ENCODE measurements around the gene AGBL1.

Gene AGBL1

DNA sequence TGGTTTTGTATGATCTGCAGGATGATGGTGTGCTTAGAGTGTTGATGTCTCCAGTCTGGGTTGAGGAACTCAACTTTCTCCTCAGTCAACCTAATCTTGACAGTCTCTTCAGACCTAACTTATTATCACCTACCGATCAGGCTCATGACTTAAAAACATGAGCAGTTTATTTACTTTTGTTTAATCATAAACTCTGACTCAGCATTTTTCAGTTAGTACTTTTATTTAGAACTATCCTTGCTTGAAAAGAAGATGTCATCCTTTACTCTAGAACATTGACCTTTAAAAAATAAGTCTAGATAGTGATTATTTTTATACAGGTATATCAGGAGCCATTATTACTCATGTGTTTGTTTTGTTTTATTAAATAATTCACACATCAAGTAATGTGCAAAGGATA, 414.8 kb downstream of the AGBL1 start:
- H3K36me3 Mint-ChIP-seq (ENCODE audit: low read depth), result no peaks in the 10 kb centered on the region
- DNase-seq, result no peak
- H3K4me1 Mint-ChIP-seq, result no peaks in the 10 kb centered on the region
- no peak overlapping the region for H3K4me3 Mint-ChIP-seq
- no peaks in the 10 kb centered on the region for H3K9me3 Mint-ChIP-seq
- H3K27me3 Mint-ChIP-seq (ENCODE audit: low read depth, poor library complexity), result peaks cover 9% of the 10 kb centered on the region
- TF ChIP-seq, protein P1, sequence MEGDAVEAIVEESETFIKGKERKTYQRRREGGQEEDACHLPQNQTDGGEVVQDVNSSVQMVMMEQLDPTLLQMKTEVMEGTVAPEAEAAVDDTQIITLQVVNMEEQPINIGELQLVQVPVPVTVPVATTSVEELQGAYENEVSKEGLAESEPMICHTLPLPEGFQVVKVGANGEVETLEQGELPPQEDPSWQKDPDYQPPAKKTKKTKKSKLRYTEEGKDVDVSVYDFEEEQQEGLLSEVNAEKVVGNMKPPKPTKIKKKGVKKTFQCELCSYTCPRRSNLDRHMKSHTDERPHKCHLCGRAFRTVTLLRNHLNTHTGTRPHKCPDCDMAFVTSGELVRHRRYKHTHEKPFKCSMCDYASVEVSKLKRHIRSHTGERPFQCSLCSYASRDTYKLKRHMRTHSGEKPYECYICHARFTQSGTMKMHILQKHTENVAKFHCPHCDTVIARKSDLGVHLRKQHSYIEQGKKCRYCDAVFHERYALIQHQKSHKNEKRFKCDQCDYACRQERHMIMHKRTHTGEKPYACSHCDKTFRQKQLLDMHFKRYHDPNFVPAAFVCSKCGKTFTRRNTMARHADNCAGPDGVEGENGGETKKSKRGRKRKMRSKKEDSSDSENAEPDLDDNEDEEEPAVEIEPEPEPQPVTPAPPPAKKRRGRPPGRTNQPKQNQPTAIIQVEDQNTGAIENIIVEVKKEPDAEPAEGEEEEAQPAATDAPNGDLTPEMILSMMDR (IDR thresholded peaks at IDR 0.05), result no peak
- no peak overlapping the region for H3K27ac Mint-ChIP-seq

- no peak for DNase-seq
Observed at GRCh38 chr15:86502301-86502700, 422.6 kb downstream of the AGBL1 start.

GRCh38 chr15:86505951-86506350, 426.3 kb downstream of the AGBL1 start:
- no peak for DNase-seq
- no peaks in the 10 kb centered on the region for H3K4me1 Mint-ChIP-seq
- peaks cover 11% of the 10 kb centered on the region for H3K9me3 Mint-ChIP-seq
- no peaks in the 10 kb centered on the region for H3K36me3 Mint-ChIP-seq (ENCODE audit: low read depth)
- TF ChIP-seq, protein P1 (IDR thresholded peaks at IDR 0.05), result no peak
- H3K4me3 Mint-ChIP-seq, result no peak overlapping the region
- H3K27ac Mint-ChIP-seq, result no peak overlapping the region
- no peaks in the 10 kb centered on the region for H3K27me3 Mint-ChIP-seq (ENCODE audit: low read depth, poor library complexity)

More at GRCh38 chr15:86502301-86502700, 422.6 kb downstream of the AGBL1 start:
- H3K9me3 Mint-ChIP-seq, result peaks cover 11% of the 10 kb centered on the region
- H3K27ac Mint-ChIP-seq, result no peak overlapping the region
- H3K27me3 Mint-ChIP-seq (ENCODE audit: low read depth, poor library complexity), result peaks cover 3% of the 10 kb centered on the region
- no peaks in the 10 kb centered on the region for H3K36me3 Mint-ChIP-seq (ENCODE audit: low read depth)
- TF ChIP-seq, protein P1 (IDR thresholded peaks at IDR 0.05), result no peak
- no peak overlapping the region for H3K4me3 Mint-ChIP-seq
- H3K4me1 Mint-ChIP-seq, result no peaks in the 10 kb centered on the region

GRCh38 chr15:86506401-86506800, 426.7 kb downstream of the AGBL1 start:
- H3K27ac Mint-ChIP-seq, result no peak overlapping the region
- H3K27me3 Mint-ChIP-seq (ENCODE audit: low read depth, poor library complexity), result no peaks in the 10 kb centered on the region
- no peaks in the 10 kb centered on the region for H3K4me1 Mint-ChIP-seq

DNA sequence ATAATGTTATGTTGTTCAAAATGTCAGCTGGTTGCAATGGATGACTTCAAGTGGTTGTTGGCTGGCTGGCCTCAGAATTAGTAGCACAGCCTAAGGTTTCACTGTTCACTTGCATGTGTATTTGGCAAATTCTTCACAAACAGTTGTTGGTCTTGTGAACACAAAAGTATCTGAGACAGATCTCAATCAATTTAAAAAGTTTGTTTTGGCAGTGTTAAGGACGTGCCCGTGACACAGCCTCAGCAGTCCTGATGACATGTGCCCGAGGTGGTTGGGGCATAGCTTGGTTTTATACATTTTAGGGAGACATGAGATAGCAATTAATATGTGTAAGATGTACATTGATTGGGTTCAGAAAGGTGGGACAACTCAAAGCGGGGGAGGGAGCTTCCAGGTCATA, 436.0 kb downstream of the AGBL1 start:
- no peak for DNase-seq
- H3K9me3 Mint-ChIP-seq, result no peaks in the 10 kb centered on the region
- H3K36me3 Mint-ChIP-seq (ENCODE audit: low read depth), result no peaks in the 10 kb centered on the region
- TF ChIP-seq, protein P1 (IDR thresholded peaks at IDR 0.05), result no peak
- H3K27me3 Mint-ChIP-seq (ENCODE audit: low read depth, poor library complexity), result peaks cover 8% of the 10 kb centered on the region
- no peak overlapping the region for H3K4me3 Mint-ChIP-seq
- H3K27ac Mint-ChIP-seq, result no peak overlapping the region
- no peaks in the 10 kb centered on the region for H3K4me1 Mint-ChIP-seq

More at GRCh38 chr15:86506401-86506800, 426.7 kb downstream of the AGBL1 start:
- Mint-ChIP-seq H3K9me3 (peaks cover 11% of the 10 kb centered on the region), H3K36me3 (ENCODE audit: low read depth) (no peaks in the 10 kb centered on the region), H3K4me3 (no peak overlapping the region)
- TF ChIP-seq, protein P1 (IDR thresholded peaks at IDR 0.05), result no peak
- no peak for DNase-seq

- no peak overlapping the region for H3K27ac Mint-ChIP-seq
- TF ChIP-seq, protein P1 (IDR thresholded peaks at IDR 0.05), result no peak
- H3K4me3 Mint-ChIP-seq, result no peak overlapping the region
- H3K4me1 Mint-ChIP-seq, result peaks cover 7% of the 10 kb centered on the region
- DNase-seq, result no peak
- no peaks in the 10 kb centered on the region for H3K36me3 Mint-ChIP-seq (ENCODE audit: low read depth)
- H3K27me3 Mint-ChIP-seq (ENCODE audit: low read depth, poor library complexity), result peaks cover 6% of the 10 kb centered on the region
- H3K9me3 Mint-ChIP-seq, result peaks cover 8% of the 10 kb centered on the region
Observed at GRCh38 chr15:86522721-86523120, 443.1 kb downstream of the AGBL1 start.

Data from nephron progenitor cell (in vitro differentiated cells).